C4-2B (cell line): Measurements from ENCODE around the gene CEP43.
"Not testable (repeated sequence)": the region's sequence is repeated elsewhere in the genome, so short reads cannot be mapped to it uniquely, and the experiment has no call there.

Experiments
- H3K27ac ChIP-seq: fragments of 450-650 bp; 2 replicates; pipeline ENCODE4 v1.5.1; 2017
- CTCF ChIP-seq: fragments of 450-650 bp; conservative IDR thresholded peaks from 2 replicates; pipeline ENCODE4 v1.5.1; 2017; ENCODE audit warnings: mild to moderate bottlenecking
- ZFX ChIP-seq: fragments of 450-650 bp; IDR thresholded peaks from 2 replicates; pipeline ENCODE4 v1.6.1; 2017

Gene CEP43, protein sequence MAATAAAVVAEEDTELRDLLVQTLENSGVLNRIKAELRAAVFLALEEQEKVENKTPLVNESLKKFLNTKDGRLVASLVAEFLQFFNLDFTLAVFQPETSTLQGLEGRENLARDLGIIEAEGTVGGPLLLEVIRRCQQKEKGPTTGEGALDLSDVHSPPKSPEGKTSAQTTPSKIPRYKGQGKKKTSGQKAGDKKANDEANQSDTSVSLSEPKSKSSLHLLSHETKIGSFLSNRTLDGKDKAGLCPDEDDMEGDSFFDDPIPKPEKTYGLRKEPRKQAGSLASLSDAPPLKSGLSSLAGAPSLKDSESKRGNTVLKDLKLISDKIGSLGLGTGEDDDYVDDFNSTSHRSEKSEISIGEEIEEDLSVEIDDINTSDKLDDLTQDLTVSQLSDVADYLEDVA

GRCh38 chr6:166999145-166999883 lies at the start of gene CEP43:
Gene CEP43, plus strand, starts transcription at chr6:166999397. Its CDS starts 16 bp downstream, at chr6:166999413.
- peak; percentile 85 for TF ChIP-seq ZFX
- TF ChIP-seq CTCF = no peak
- H3K27ac ChIP-seq = peak within 1 kb of the TSS; percentile 94

DNA sequence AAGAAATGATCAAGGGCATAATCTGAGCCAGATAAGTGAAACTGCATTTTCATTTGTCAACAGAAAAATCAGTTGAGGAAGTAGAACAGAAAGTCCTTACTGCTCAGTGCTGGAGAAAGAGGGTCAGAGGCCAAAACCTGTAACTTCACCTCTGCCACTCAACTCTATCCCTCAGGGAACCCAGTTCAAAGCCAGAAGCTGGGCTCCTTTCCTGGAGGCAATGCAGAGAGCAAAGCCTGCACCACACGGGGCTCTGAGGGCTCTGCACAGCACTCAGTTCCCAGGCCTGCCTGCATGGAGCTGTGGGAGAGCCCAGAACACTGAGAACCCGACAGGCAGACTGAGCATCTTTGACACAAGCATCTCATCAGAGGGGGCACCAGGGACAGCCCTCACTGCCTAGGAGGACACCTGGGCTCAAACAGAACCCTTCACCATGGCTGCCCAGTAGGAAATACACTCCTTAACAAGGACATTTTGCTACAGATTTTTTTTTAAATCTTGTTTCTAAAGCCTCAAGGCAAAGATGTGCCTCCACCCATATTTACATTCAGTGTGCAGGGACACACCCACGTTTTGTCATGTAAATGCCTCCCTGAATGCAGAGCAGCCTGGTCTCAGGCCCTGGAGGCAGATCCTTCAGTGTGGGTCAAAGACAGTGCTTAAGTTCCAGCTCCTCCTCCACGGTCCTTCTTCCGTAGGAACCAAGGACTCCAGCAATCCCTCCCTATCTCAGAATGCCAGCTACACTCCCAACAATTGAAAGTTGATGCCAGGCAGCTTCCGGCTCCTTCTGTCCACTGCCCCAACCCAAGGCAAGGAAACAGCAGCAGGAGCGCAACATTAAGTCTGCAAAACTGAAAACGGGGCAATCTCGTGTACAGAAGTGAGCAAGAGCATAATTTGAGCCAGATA lies 49.4 kb upstream of the CEP43 start:
- TF ChIP-seq CTCF (no peak), ZFX (no peak)
- H3K27ac ChIP-seq = no peak overlapping the region

GRCh38 chr6:166950443-166950821 lies 48.8 kb upstream of the CEP43 start:
- TF ChIP-seq CTCF = no peak
- no peak for TF ChIP-seq ZFX
- no peak overlapping the region for H3K27ac ChIP-seq

- peak; percentile 78 for TF ChIP-seq CTCF
- H3K27ac ChIP-seq = not testable (repeated sequence)
Measured at GRCh38 chr6:166950892-166951669, 48.1 kb upstream of the CEP43 start.

GRCh38 chr6:166951670-166952060 lies 47.5 kb upstream of the CEP43 start:
- TF ChIP-seq ZFX (no peak), CTCF (peak; percentile 42)
- no peak overlapping the region for H3K27ac ChIP-seq

DNA sequence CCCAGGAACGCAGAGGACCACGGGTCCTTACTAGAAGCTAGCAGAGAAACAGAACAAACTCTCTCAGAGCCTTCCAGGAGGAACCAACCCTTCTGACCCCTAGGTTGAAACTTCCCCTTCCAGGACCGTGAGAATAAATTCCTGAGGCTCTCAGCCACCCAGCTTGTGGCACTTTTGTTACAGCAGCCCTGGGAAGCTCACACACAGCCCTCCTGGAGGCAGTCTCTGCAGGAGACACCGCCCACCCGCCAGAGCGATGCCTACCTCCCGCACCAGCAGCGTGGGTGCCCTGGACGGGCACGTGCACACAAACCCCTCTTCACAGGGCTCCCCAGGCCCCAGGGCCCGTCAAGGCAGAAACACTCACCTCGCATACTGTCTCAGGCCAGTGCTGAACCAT lies 47.1 kb upstream of the CEP43 start:
- no peak overlapping the region for H3K27ac ChIP-seq

More for the DNA sequence above, 47.1 kb upstream of the CEP43 start:
- TF ChIP-seq CTCF = no peak
- no peak for TF ChIP-seq ZFX
